Gastrocnemius medialis (tissue), 4 donors: Measurements from ENCODE around the gene FKBP1A.

Source experiments
- CTCF ChIP-seq, 5 experiments: fragments of 450-650 bp in 3 of 5; fragments of 200-600 bp in 2 of 5; sonication (generic) in 2 of 5; IDR thresholded peaks in 4 of 5; conservative IDR thresholded peaks in 1 of 5; 1 replicate in 4 of 5; 2 replicates in 1 of 5; pipeline ENCODE4 v1.5.1; 2016 to 2019; ENCODE audit warnings: antibody characterized with exemption in 5 of 5, mild to moderate bottlenecking in 3 of 5, moderate library complexity in 3 of 5
- POLR2A ChIP-seq, 2 donors: fragments of 450-650 bp; IDR thresholded peaks; one replicate each; pipeline ENCODE4 v1.6.1; 2017; ENCODE audit warnings: antibody characterized with exemption in 2 of 2, mild to moderate bottlenecking in 2 of 2, moderate library complexity in 2 of 2

- TF ChIP-seq CTCF (IDR thresholded peaks at IDR 0.05 in 4 of 5, conservative IDR thresholded peaks at IDR 0.05 in 1 of 5), result no peak
- no peak for TF ChIP-seq POLR2A (IDR thresholded peaks at IDR 0.05)
These were observed 3.4 kb upstream of the FKBP1A start for GRCh38 chr20:1396264-1396663.
